ENCODE data around the gene CDYL2.

Gene CDYL2

GRCh38 chr16:80681436-80681835 lies 123.0 kb downstream of the CDYL2 start:
- Histone ChIP-seq H3K9me3 (ENCODE audit: control insufficient read depth, insufficient read depth, low read length) (0 out of 2 replicates have a peak, but pooled peaks cover 4% of the 10 kb centered on the region), H3K9me2 (replicated peaks; ENCODE audit: control insufficient read depth, low read length) (no peaks in the 10 kb centered on the region; the same call in 1 of the 2 replicates), H4K20me1 (ENCODE audit: control insufficient read depth, insufficient read depth, low read depth, low read length) (no peaks in the 10 kb centered on the region), H3K4me3 (ENCODE audit: low read length) (no peak overlapping the region), H3K27ac (ENCODE audit: low read depth, low read length) (no peak overlapping the region), H3K36me3 (ENCODE audit: control insufficient read depth, low read length) (no peaks in the 10 kb centered on the region), H3K4me2 (ENCODE audit: low read length) (no peak overlapping the region), H3K4me1 (ENCODE audit: control insufficient read depth, low read length) (peaks cover 10% of the 10 kb centered on the region), H3F3A (ENCODE audit: control insufficient read depth, insufficient read depth) (no peaks in the 10 kb centered on the region), H3K27me3 (ENCODE audit: control insufficient read depth, low read length) (no peaks in the 10 kb centered on the region), H3K79me2 (ENCODE audit: control insufficient read depth, low read length) (no peaks in the 10 kb centered on the region)
- TF ChIP-seq, protein P1, sequence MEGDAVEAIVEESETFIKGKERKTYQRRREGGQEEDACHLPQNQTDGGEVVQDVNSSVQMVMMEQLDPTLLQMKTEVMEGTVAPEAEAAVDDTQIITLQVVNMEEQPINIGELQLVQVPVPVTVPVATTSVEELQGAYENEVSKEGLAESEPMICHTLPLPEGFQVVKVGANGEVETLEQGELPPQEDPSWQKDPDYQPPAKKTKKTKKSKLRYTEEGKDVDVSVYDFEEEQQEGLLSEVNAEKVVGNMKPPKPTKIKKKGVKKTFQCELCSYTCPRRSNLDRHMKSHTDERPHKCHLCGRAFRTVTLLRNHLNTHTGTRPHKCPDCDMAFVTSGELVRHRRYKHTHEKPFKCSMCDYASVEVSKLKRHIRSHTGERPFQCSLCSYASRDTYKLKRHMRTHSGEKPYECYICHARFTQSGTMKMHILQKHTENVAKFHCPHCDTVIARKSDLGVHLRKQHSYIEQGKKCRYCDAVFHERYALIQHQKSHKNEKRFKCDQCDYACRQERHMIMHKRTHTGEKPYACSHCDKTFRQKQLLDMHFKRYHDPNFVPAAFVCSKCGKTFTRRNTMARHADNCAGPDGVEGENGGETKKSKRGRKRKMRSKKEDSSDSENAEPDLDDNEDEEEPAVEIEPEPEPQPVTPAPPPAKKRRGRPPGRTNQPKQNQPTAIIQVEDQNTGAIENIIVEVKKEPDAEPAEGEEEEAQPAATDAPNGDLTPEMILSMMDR (IDR thresholded peaks at IDR 0.05; ENCODE audit: low read depth, low read length, poor library complexity, severe bottlenecking), result no peak
- TF ChIP-seq EZH2phosphoT487 (IDR thresholded peaks at IDR 0.05; ENCODE audit: borderline replicate concordance, low read length), result no peak

GRCh38 chr16:80680839-80681238 lies 123.6 kb downstream of the CDYL2 start:
- no peaks in the 10 kb centered on the region; the same call in 1 of the 2 replicates for H3K9me2 ChIP-seq (replicated peaks; ENCODE audit: control insufficient read depth, low read length)
- H3K4me3 ChIP-seq (ENCODE audit: low read length), result no peak overlapping the region
- no peaks in the 10 kb centered on the region for H3K27me3 ChIP-seq (ENCODE audit: control insufficient read depth, low read length)
- H3K4me2 ChIP-seq (ENCODE audit: low read length), result no peak overlapping the region
- H3K9me3 ChIP-seq (ENCODE audit: control insufficient read depth, insufficient read depth, low read length), result 0 out of 2 replicates have a peak, but pooled peaks cover 4% of the 10 kb centered on the region
- H4K20me1 ChIP-seq (ENCODE audit: control insufficient read depth, insufficient read depth, low read depth, low read length), result no peaks in the 10 kb centered on the region
- TF ChIP-seq, protein P1 (IDR thresholded peaks at IDR 0.05; ENCODE audit: low read depth, low read length, poor library complexity, severe bottlenecking), result no peak
- H3F3A ChIP-seq (ENCODE audit: control insufficient read depth, insufficient read depth), result no peaks in the 10 kb centered on the region
- no peak overlapping the region for H3K27ac ChIP-seq (ENCODE audit: low read depth, low read length)
- peaks cover 16% of the 10 kb centered on the region for H3K4me1 ChIP-seq (ENCODE audit: control insufficient read depth, low read length)
- H3K36me3 ChIP-seq (ENCODE audit: control insufficient read depth, low read length), result no peaks in the 10 kb centered on the region
- H3K79me2 ChIP-seq (ENCODE audit: control insufficient read depth, low read length), result no peaks in the 10 kb centered on the region

- H3K9me2 ChIP-seq (replicated peaks; ENCODE audit: control insufficient read depth, low read length), result no peaks in the 10 kb centered on the region; the same call in 1 of the 2 replicates
- no peaks in the 10 kb centered on the region for H3K79me2 ChIP-seq (ENCODE audit: control insufficient read depth, low read length)
- no peak for TF ChIP-seq EZH2phosphoT487 (IDR thresholded peaks at IDR 0.05; ENCODE audit: borderline replicate concordance, low read length)
- TF ChIP-seq, protein P1 (IDR thresholded peaks at IDR 0.05; ENCODE audit: low read depth, low read length, poor library complexity, severe bottlenecking), result no peak
- H3K27ac ChIP-seq (ENCODE audit: low read depth, low read length), result no peak overlapping the region
- no peaks in the 10 kb centered on the region for H4K20me1 ChIP-seq (ENCODE audit: control insufficient read depth, insufficient read depth, low read depth, low read length)
- H3K27me3 ChIP-seq (ENCODE audit: control insufficient read depth, low read length), result no peaks in the 10 kb centered on the region
- H3F3A ChIP-seq (ENCODE audit: control insufficient read depth, insufficient read depth), result no peaks in the 10 kb centered on the region
- H3K4me1 ChIP-seq (ENCODE audit: control insufficient read depth, low read length), result peaks cover 24% of the 10 kb centered on the region
- no peak overlapping the region for H3K4me3 ChIP-seq (ENCODE audit: low read length)
- H3K4me2 ChIP-seq (ENCODE audit: low read length), result no peak overlapping the region
- H3K36me3 ChIP-seq (ENCODE audit: control insufficient read depth, low read length), result no peaks in the 10 kb centered on the region
- H3K9me3 ChIP-seq (ENCODE audit: control insufficient read depth, insufficient read depth, low read length), result 0 out of 2 replicates have a peak, but pooled peaks cover 4% of the 10 kb centered on the region
Observed at GRCh38 chr16:80680046-80680445, 124.4 kb downstream of the CDYL2 start.

Measured in DOHH2 (cell line).